ENCODE results near the gene IL1R1.

IL1R1 gene

DNA sequence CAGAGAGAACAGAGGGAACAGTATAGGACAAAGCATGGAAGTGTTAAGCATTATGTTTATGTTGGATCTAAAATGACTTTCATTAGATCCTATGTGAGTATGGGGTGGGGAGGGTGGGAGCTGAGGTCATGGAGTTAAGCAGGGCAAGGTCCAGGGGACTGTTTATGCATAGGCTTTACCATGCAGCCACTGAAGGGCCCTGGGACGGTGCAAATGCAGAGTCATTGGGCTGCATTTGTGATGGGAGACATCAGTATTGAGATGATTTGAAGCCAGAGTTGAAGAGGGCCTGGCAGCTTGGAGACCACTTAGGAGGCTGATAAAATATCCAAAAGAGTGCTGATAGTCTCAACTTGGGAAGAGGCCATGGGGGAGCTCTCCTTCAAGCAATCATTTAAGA lies 66.9 kb downstream of the IL1R1 start:
- H3K4me3 ChIP-seq (ENCODE audit: control insufficient read depth, low read depth, low read length), result no peak overlapping the region
- TF ChIP-seq, protein P1, sequence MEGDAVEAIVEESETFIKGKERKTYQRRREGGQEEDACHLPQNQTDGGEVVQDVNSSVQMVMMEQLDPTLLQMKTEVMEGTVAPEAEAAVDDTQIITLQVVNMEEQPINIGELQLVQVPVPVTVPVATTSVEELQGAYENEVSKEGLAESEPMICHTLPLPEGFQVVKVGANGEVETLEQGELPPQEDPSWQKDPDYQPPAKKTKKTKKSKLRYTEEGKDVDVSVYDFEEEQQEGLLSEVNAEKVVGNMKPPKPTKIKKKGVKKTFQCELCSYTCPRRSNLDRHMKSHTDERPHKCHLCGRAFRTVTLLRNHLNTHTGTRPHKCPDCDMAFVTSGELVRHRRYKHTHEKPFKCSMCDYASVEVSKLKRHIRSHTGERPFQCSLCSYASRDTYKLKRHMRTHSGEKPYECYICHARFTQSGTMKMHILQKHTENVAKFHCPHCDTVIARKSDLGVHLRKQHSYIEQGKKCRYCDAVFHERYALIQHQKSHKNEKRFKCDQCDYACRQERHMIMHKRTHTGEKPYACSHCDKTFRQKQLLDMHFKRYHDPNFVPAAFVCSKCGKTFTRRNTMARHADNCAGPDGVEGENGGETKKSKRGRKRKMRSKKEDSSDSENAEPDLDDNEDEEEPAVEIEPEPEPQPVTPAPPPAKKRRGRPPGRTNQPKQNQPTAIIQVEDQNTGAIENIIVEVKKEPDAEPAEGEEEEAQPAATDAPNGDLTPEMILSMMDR (conservative IDR thresholded peaks at IDR 0.05; ENCODE audit: control insufficient read depth, insufficient read depth, low read depth, low read length), result no peak
- no peak for DNase-seq (ENCODE audit: low read depth)

DNA sequence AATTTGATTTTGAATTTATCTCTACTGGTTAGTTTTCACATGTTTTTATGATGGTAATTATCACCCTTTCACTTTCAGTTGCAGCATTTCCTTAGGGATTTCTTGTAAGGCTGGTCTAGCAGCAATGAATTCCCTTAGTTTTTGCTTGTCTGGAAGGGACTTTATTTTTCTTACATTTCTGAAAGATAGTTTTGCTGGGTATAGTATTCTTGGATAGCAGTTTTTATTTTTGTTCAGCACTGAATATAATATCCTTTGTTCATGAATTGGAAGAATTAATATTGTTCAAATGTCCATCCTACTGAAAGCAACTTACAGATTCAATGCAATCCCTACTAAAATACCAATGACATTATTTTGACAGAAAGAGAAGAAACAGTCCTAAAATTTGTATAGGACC lies 74.5 kb downstream of the IL1R1 start:
- DNase-seq (ENCODE audit: low read depth), result no peak

DNA sequence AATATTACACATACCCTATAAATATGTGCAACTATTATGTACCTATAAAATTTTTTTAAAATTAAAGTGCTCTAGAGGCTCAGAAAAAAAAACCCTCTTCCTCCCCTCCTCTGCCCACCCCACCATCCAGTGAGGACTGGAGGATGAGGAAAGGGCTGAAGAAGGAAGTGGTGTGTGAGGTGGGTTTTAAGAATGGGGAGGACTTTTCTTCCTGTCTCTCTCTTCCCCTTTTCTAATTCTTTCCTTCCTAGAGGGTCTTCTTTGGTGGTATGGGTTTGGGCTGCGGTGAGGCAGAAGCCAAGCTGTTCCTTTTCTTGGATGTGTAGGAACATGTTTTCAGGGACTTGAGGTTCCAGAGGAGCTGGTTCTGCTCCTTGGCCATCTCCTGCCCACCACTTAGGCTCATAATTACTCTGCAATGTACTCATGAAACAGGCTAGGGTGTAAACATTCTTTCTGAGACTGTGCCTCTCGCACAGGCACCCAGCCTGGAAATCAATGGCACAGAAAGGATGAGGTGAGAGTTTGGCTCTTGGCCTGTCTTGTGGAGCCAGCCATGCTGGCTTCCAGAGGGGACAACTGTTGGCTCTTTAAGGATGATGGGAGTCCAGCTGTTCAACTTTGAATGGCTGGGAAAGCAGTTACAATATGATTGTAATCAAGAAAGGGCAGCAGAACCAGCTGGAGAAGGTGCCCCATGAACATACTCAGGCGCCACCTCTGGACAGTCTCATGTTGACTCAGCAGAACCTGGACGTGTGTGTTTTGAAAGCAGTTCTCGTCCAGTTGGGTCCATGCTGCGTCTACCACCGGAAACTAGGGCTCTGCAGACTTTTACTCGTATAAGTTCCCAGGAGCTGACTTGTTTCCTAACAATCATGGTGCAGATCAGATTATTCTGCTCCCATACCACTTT lies 82.5 kb downstream of the IL1R1 start:
- TF ChIP-seq, protein P1 (conservative IDR thresholded peaks at IDR 0.05; ENCODE audit: control insufficient read depth, insufficient read depth, low read depth, low read length), result no peak
- H3K4me3 ChIP-seq (ENCODE audit: control insufficient read depth, low read depth, low read length), result no peak overlapping the region
- DNase-seq (ENCODE audit: low read depth), result no peak

More for the DNA sequence above, 74.5 kb downstream of the IL1R1 start:
- TF ChIP-seq, protein P1 (conservative IDR thresholded peaks at IDR 0.05; ENCODE audit: control insufficient read depth, insufficient read depth, low read depth, low read length), result no peak
- H3K4me3 ChIP-seq (ENCODE audit: control insufficient read depth, low read depth, low read length), result no peak overlapping the region

DNA sequence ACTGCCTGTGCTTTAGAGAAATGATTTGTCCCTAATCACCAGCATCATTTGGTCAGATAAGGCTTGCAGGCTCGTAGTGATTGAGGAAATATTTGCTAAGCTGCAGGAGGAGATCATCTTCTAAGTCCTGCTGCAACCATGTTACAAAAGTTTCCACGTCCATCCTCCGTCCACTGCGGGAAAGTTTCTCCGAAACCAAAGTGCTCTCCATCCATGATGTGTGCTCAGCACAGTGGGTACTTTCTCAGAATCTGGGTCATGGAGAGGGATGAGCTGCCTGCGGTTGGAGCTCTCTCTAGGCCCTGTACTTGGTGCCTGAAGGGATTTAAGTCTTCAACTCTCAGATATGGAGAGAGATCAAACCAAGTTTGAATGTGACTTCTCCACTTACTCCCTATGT lies 83.6 kb downstream of the IL1R1 start:
- no peak for DNase-seq (ENCODE audit: low read depth)
- H3K4me3 ChIP-seq (ENCODE audit: control insufficient read depth, low read depth, low read length), result no peak overlapping the region
- TF ChIP-seq, protein P1 (conservative IDR thresholded peaks at IDR 0.05; ENCODE audit: control insufficient read depth, insufficient read depth, low read depth, low read length), result no peak

DNA sequence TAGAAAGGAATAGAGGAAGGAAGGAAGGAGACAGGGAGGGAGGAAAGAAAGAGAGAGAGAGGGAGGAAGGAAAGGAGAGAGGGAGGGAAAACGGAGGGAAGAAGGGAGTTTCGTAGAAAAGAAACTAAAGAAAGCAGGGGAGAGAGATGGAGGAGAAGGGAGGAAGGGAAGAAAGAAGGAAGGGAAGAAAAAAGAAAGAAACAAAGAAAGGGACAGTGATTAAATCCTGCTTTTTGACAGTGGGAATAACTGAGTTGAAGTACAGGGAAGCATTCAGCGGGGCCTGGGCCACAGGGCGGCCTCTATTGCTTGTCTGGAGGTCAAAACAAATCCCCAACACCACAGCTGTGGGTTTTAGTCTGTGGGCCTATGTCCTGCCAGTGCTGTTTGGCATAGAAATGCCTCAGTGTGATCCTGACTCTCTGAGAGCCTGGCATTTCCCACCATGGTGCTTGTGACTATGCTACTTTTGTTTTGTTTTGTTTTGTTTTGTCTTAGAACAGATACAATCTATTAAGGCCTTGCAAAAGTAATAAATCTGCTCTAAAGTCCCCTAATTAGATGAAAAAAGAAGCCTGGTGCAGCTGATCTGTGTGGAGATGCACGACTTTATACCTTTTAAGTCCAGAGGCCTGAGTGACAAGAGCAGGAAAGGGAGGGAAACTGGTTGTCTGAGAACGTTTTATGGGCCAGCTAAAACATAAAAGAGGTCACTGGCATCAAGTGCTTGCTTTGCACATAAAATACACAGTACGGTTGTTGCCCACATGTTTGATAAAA lies 84.3 kb downstream of the IL1R1 start:
- TF ChIP-seq, protein P1 (conservative IDR thresholded peaks at IDR 0.05; ENCODE audit: control insufficient read depth, insufficient read depth, low read depth, low read length), result no peak
- H3K4me3 ChIP-seq (ENCODE audit: control insufficient read depth, low read depth, low read length), result no peak overlapping the region
- peak; percentile 35 for DNase-seq (ENCODE audit: low read depth)

DNA sequence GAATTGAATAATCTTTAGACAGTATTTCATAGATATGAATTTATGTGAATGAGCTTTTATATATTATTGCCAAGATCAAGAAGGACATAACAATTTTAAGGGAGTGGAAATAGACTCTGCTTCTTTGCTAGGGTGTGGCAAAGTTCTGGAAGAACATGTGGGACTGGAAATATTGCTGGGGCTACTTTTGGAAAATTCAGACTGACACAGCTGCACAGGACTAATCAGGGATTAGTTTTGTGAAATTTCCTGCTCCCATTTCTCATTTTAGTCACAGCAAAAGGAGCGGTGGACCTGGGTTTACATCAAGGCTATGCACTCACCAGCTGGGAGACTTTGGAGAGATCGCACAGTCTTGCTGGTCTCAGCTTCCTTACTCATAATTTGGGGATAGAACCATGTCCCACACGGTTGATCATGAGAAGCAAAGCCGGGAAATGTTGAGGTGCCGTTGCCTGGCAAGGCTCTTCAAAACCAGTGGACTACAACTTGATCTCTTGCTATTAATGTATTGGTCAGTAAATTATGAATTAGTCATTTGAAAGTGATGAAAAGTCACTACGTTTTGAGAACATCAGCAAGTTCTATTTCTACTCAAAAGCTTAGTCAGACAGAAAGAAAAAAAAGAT lies 86.7 kb downstream of the IL1R1 start:
- no peak overlapping the region for H3K4me3 ChIP-seq (ENCODE audit: control insufficient read depth, low read depth, low read length)
- peak; percentile 90 for DNase-seq (ENCODE audit: low read depth)
- TF ChIP-seq, protein P1 (conservative IDR thresholded peaks at IDR 0.05; ENCODE audit: control insufficient read depth, insufficient read depth, low read depth, low read length), result no peak

All from fibroblast of mammary gland (primary cell).